ENCODE results near the gene UBALD1.

DNA sequence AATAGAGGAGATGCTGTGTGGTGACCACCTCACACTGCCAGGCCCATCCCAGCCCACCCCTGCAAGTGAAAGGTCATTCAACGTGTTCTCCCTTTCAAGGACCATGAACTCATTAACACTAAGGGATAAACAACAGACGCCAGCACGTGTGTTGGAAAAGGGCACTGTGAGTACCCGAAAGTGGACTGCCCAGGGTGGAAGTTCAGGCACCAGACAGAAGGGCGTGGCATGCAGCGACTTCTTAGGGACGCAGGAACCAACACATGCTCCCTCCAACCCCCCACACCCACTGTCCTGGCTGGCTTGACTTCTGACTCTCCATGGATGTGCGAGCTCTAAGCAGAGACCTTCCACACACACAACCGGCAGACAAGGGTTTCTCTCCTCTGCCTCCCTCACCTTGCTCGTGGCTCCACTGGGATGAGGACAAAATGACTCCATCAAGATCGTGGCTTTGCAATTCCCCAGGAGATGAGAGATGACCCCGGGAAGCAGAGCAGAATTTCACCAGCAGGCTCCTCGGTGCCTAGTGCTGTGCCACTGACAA lies 11.0 kb downstream of the UBALD1 start:
- TF ChIP-seq POLR2AphosphoS5 (IDR thresholded peaks at IDR 0.05; ENCODE audit: borderline replicate concordance, low read depth, low read length): no peak
- no peak for TF ChIP-seq EZH2 (IDR thresholded peaks at IDR 0.05)

Measured in SK-N-MC (cell line).